K562 (cell line): ENCODE data around the gene B3GAT1. TPM values are rescaled to one million over a fixed set of nuclear protein-coding genes. Genes with fewer than 3 reads are reported as not detected.
A peak's percentile ranks its signal among the peaks of the same experiment; 100 is the strongest.

Source experiments
- ATAC-seq: fragments of 200-7000 bp; cut with Tn5 transposase; 3 replicates; pipeline ENCODE4 v1.9.1; 2020; ENCODE audit warnings: moderate library complexity
- BruUV-seq: library from RNA; stranded (reverse); fragments of 400-500 nt; replicated peaks from 2 replicates; lab custom pipeline; 2021; lab: Mats Ljungman, UMichigan
- CTCF ChIA-PET: fragments of 300-600 bp; formaldehyde crosslinking; extraction: SDS; loops from one replicate; lab custom pipeline; 2021; ENCODE audit warnings: low intra/inter-chr PET ratio; lab: Yijun Ruan, JAX
- POLR2A ChIA-PET: fragments of 300-600, 350-650 bp; sonication (Branson Sonifier 250); formaldehyde crosslinking; extraction: SDS; loops from one replicate; lab custom pipeline; 2021; ENCODE audit warnings: antibody characterized with exemption, inconsistent platforms; lab: Yijun Ruan, JAX
- DNase-seq, 4 experiments: peaks; one replicate each; pipeline versions ENCODE4 v3.0.0 to v3.0.0-alpha.2; 2011 to 2018; ENCODE audit warnings: low spot score in 3 of 4, mixed read lengths in 3 of 4; ENCODE audit errors: extremely low read depth in 1 of 4
- FAIRE-seq: peaks from 2 replicates; lab custom pipeline; 2011; peaks lifted over from hg19 to GRCh38; lab: Jason Lieb, UNC
- H2AFZ ChIP-seq: 2 replicates; pipeline ENCODE4 v1.6.0; 2011; ENCODE audit warnings: low read depth, low read length, control low read depth, inconsistent platforms
- H3K27ac ChIP-seq: fragments of 200-600 bp; 3 replicates; pipeline ENCODE4 v1.8.0; 2011; ENCODE audit warnings: low read depth, mild to moderate bottlenecking, control low read depth, inconsistent platforms, low read length, moderate library complexity, mixed read lengths; ENCODE audit errors: extremely low read depth
- H3K27me3 ChIP-seq, 2 experiments: fragments of 300-600 bp in 1 of 2; 2 replicates in 1 of 2; 3 replicates in 1 of 2; pipeline versions ENCODE4 v1.6.0 to v1.8.0; 2011; ENCODE audit warnings: inconsistent platforms in 2 of 2, low read length in 2 of 2, mild to moderate bottlenecking in 1 of 2, mixed read lengths in 1 of 2, moderate library complexity in 1 of 2; ENCODE audit not compliant: control insufficient read depth in 2 of 2, insufficient read depth in 2 of 2
- H3K36me3 ChIP-seq: fragments of 300-600 bp; 3 replicates; pipeline ENCODE4 v1.8.0; 2011; ENCODE audit warnings: mild to moderate bottlenecking, low read length, inconsistent platforms; ENCODE audit not compliant: control insufficient read depth, insufficient read depth
- H3K4me1 ChIP-seq, 2 experiments: fragments of 200-600 bp in 1 of 2; replicated peaks in 1 of 2; 2 replicates in 1 of 2; 3 replicates in 1 of 2; pipeline versions ENCODE4 v1.5.1 to v1.8.0; 2011; ENCODE audit warnings: inconsistent platforms in 2 of 2, low read length in 2 of 2, mild to moderate bottlenecking in 1 of 2, mixed read lengths in 1 of 2, moderate library complexity in 1 of 2; ENCODE audit not compliant: control insufficient read depth in 2 of 2, insufficient read depth in 2 of 2
- H3K4me2 ChIP-seq: 2 replicates; pipeline ENCODE4 v1.6.1; 2011; ENCODE audit warnings: low read length, control low read depth, inconsistent platforms, mixed read lengths; ENCODE audit not compliant: insufficient read depth
- H3K4me3 ChIP-seq: fragments of 200-600 bp; sonication (generic), shearing (Covaris generic); 2 replicates; pipeline ENCODE4 v1.5.1; 2016; ENCODE audit warnings: control low read depth, inconsistent platforms
- H3K79me2 ChIP-seq: fragments of 200-600 bp; 3 replicates; pipeline ENCODE4 v1.8.0; 2011; ENCODE audit warnings: low read length, inconsistent platforms; ENCODE audit not compliant: control insufficient read depth, insufficient read depth
- H3K9ac ChIP-seq, 2 experiments: 2 replicates each; pipeline versions ENCODE4 v1.6.0 to v1.6.1; 2011; ENCODE audit warnings: low read depth in 2 of 2, low read length in 2 of 2, control low read depth in 1 of 2, inconsistent platforms in 1 of 2, mild to moderate bottlenecking in 1 of 2, mixed read lengths in 1 of 2; ENCODE audit not compliant: insufficient read depth in 1 of 2
- H3K9me1 ChIP-seq: one replicate; pipeline ENCODE4 v1.6.0; 2011; ENCODE audit warnings: inconsistent platforms, mild to moderate bottlenecking, low read length, moderate library complexity; ENCODE audit not compliant: control insufficient read depth, insufficient read depth
- H3K9me3 ChIP-seq: replicated peaks from 2 replicates; pipeline ENCODE4 v1.5.1; 2011; ENCODE audit warnings: low read depth, low read length, inconsistent platforms; ENCODE audit not compliant: control insufficient read depth, insufficient read depth
- H4K20me1 ChIP-seq: replicated peaks from 2 replicates; pipeline ENCODE4 v1.6.1; 2011; ENCODE audit warnings: low read length, inconsistent platforms, mixed read lengths; ENCODE audit not compliant: control insufficient read depth, insufficient read depth
- CREM ChIP-seq: IDR thresholded peaks from 2 replicates; pipeline ENCODE4 v1.6.1; 2014; ENCODE audit warnings: antibody characterized with exemption, low read depth
- EWSR1 ChIP-seq: fragments of 450-650 bp; IDR thresholded peaks from 2 replicates; pipeline ENCODE4 v1.6.1; 2018; ENCODE audit warnings: borderline replicate concordance, mild to moderate bottlenecking, low read depth, moderate library complexity; ENCODE audit not compliant: partially characterized antibody
- FOXJ2 ChIP-seq: fragments of 200-800 bp; sonication (Bioruptor generic); IDR thresholded peaks from 2 replicates; pipeline ENCODE4 v1.6.1; 2016; ENCODE audit warnings: missing genetic modification characterization, missing compliant biosample characterization
- NFATC3 ChIP-seq: fragments of 450-650 bp; IDR thresholded peaks from 2 replicates; pipeline ENCODE4 v1.6.1; 2017; ENCODE audit warnings: mild to moderate bottlenecking
- RAD21 ChIP-seq, 2 experiments: fragments of 250-450 bp in 1 of 2; fragments of 450-650 bp in 1 of 2; sonication (Bioruptor Pico) in 1 of 2; formaldehyde crosslinking in 1 of 2; IDR thresholded peaks in 1 of 2; conservative IDR thresholded peaks in 1 of 2; 2 replicates each; pipeline versions ENCODE4 v1.4.0 to v1.8.0; 2020 to 2022; ENCODE audit warnings: mild to moderate bottlenecking in 2 of 2, moderate library complexity in 1 of 2
- REST ChIP-seq, 2 experiments: fragments of 450-650 bp; formaldehyde crosslinking in 1 of 2; IDR thresholded peaks; 2 replicates each; pipeline versions ENCODE4 v1.4.0 to v1.6.1; 2014 to 2020; ENCODE audit warnings: mild to moderate bottlenecking in 2 of 2, borderline replicate concordance in 1 of 2, low read depth in 1 of 2
- SMC3 ChIP-seq: conservative IDR thresholded peaks from 2 replicates; pipeline ENCODE4 v1.6.1; 2011; ENCODE audit warnings: low read depth, low read length, improper control_type of control experiment; ENCODE audit not compliant: insufficient read depth
- ZFP36 ChIP-seq: fragments of 150-350 bp; IDR thresholded peaks from 2 replicates; pipeline ENCODE4 v1.6.1; 2018; ENCODE audit warnings: low read length, low read depth; ENCODE audit not compliant: partially characterized antibody
- WGBS: fragments of 100-300 bp; shearing (Covaris generic); methylation state at CpG from one replicate; pipeline ENCODE4 v1.1.6; 2016; ENCODE audit warnings: low coverage, mixed read lengths; ENCODE audit not compliant: insufficient coverage; ENCODE audit errors: missing lambda C conversion rate; 5-methylcytosine and 5-hydroxymethylcytosine counted together
- in situ Hi-C: fragments of 300-500 bp; cut with MboI; formaldehyde crosslinking; loops from 4 replicates; pipeline ENCODE4 v1.15.0; 2018; ENCODE audit warnings: inconsistent platforms, mixed read lengths
- intact Hi-C: fragments of 100-400 bp; cut with micrococcal nuclease; formaldehyde crosslinking; loops from 2 replicates; pipeline ENCODE4 v1.14.2; 2022
- polyA plus RNA-seq, 8 experiments: library from polyadenylated mRNA; depleted of rRNA in 4 of 8; stranded (reverse) in 5 of 8; unstranded in 3 of 8; fragments of >200 nt; fragmentation: Nextera tagmentation in 2 of 8; fragmentation: Illumina TruSeq in 1 of 8; extraction: Ambion mirVana in 2 of 8; extraction: Trizol in 1 of 8; gene quantifications; 2 replicates each; pipeline versions ENCODE4 v1.2.1 to v1.2.3, GENCODE V29; 2011 to 2014; ENCODE audit warnings: inconsistent platforms in 1 of 8, missing spikeins in 1 of 8
- total RNA-seq, 7 experiments: library from RNA; depleted of rRNA in 6 of 7; stranded (reverse); fragments of >200 nt in 6 of 7; fragmentation: Illumina TruSeq in 2 of 7; extraction: Trizol in 2 of 7; gene quantifications; 2 replicates each; pipeline versions ENCODE4 v1.2.1 to v1.2.3, GENCODE V29; 2011 to 2021; ENCODE audit warnings: low replicate concordance in 1 of 7
- TF ChIP-seq, protein P1 (sequence below), 3 experiments: IDR thresholded peaks in 2 of 3; conservative IDR thresholded peaks in 1 of 3; 2 replicates each; pipeline ENCODE4 v1.5.1; 2011 to 2012; ENCODE audit warnings: low read length in 3 of 3, mild to moderate bottlenecking in 3 of 3, control low read depth in 2 of 3, improper control_type of control experiment in 1 of 3, inconsistent platforms in 1 of 3, low read depth in 1 of 3, mixed read lengths in 1 of 3, moderate library complexity in 1 of 3; ENCODE audit not compliant: insufficient read depth in 2 of 3

B3GAT1 gene
- total and polyA plus RNA-seq, 9 of the 15 experiments (the other 6 are each of a cell fraction or from before 2014, with no cell fraction given): 0.01 to 0.53 (median 0.14) TPM; not detected in 1

GRCh38 chr11:134393638-134394037, 18.4 kb downstream of the B3GAT1 start:
- Histone ChIP-seq H3K79me2 (no peaks in the 10 kb centered on the region), H3K9me3 (no peaks in the 10 kb centered on the region), H3K9ac (no peak overlapping the region), H3K36me3 (no peaks in the 10 kb centered on the region), H2AFZ (no peak overlapping the region), H3K27me3 (peaks cover 6 to 76% of the 10 kb centered on the region in 2 experiments), H4K20me1 (peaks cover 17% of the 10 kb centered on the region; the same call in 1 of the 2 replicates), H3K4me1 (no peaks in the 10 kb centered on the region), H3K27ac (no peak overlapping the region), H3K4me3 (no peak overlapping the region), H3K9me1 (no peaks in the 10 kb centered on the region), H3K4me2 (no peak overlapping the region)
- ChIA-PET POLR2A (no interaction called here), CTCF (no interaction called here)
- ATAC-seq (peak; percentile 96), FAIRE-seq (peak; percentile 77), DNase-seq (peak; percentile 51 to 74 (median 58))
- BruUV-seq: no TSS peak
- in situ Hi-C loops: no loop called here
- WGBS: 10% methylated on average over 14 of the region's 14 CpGs
- intact Hi-C loops: loop anchor here (10.0 kb wide), 1 partner anchor 331 kb away; no protein-coding TSS in a partner anchor
- TF ChIP-seq RAD21 (CRISPR knock-in tag; conservative IDR thresholded peaks at IDR 0.05 in 1 of 2, IDR thresholded peaks at IDR 0.05 in 1 of 2) (peak; percentile 35 to 70), REST (IDR thresholded peaks at IDR 0.05; ENCODE audit: borderline replicate concordance) (peak; percentile 61), REST (CRISPR knock-in tag; IDR thresholded peaks at IDR 0.05; ENCODE audit: low read depth) (no peak), SMC3 (peak; percentile 38), ZFP36 (peak; percentile 12), NFATC3 (no peak), FOXJ2 (no peak), CREM (peak; percentile 28; the same call in 1 of the 2 replicates), EWSR1 (no peak)
- TF ChIP-seq, protein P1, sequence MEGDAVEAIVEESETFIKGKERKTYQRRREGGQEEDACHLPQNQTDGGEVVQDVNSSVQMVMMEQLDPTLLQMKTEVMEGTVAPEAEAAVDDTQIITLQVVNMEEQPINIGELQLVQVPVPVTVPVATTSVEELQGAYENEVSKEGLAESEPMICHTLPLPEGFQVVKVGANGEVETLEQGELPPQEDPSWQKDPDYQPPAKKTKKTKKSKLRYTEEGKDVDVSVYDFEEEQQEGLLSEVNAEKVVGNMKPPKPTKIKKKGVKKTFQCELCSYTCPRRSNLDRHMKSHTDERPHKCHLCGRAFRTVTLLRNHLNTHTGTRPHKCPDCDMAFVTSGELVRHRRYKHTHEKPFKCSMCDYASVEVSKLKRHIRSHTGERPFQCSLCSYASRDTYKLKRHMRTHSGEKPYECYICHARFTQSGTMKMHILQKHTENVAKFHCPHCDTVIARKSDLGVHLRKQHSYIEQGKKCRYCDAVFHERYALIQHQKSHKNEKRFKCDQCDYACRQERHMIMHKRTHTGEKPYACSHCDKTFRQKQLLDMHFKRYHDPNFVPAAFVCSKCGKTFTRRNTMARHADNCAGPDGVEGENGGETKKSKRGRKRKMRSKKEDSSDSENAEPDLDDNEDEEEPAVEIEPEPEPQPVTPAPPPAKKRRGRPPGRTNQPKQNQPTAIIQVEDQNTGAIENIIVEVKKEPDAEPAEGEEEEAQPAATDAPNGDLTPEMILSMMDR (IDR thresholded peaks at IDR 0.05 in 2 of 3, conservative IDR thresholded peaks at IDR 0.05 in 1 of 3; ENCODE audit: insufficient read depth in 2 of 3, low read depth in 1 of 3, low read length in 3 of 3): peak; percentile 52 to 58 (median 56)
- TF ChIP-seq, all 486 proteins: peak for 6
